ENCODE measurements around the gene S100A7. TPM values are rescaled to one million over a fixed set of nuclear protein-coding genes. Genes with fewer than 3 reads are reported as not detected.

S100A7 gene
- total RNA-seq, 2 donors from 2014 or later, result not detected

GRCh38 chr1:153475282-153475681, 14.8 kb upstream of the S100A7 start:
- Histone ChIP-seq H3K9me3 (ENCODE audit: control insufficient read depth, low read length) (peaks cover 27% of the 10 kb centered on the region), H3K27ac (ENCODE audit: low read depth, low read length) (no peak overlapping the region), H3K4me1 (ENCODE audit: control insufficient read depth, insufficient read depth, low read length) (no peaks in the 10 kb centered on the region), H3K36me3 (ENCODE audit: control insufficient read depth, insufficient read depth, low read length) (no peaks in the 10 kb centered on the region), H3K27me3 (ENCODE audit: control insufficient read depth, insufficient read depth, low read length, poor library complexity, severe bottlenecking) (peaks cover 8% of the 10 kb centered on the region), H3K4me3 (ENCODE audit: low read length) (no peak overlapping the region), H3K9ac (ENCODE audit: extremely low read depth, low read length, poor library complexity, severe bottlenecking) (no peak overlapping the region)
- 93% methylated on average over 2 of the region's 2 CpGs for WGBS, 2 experiments (ENCODE audit: insufficient coverage in 1 of 2, insufficient read length in 1 of 2)
- DNase-seq, result no peak
- TF ChIP-seq CTCF (conservative IDR thresholded peaks at IDR 0.05), result no peak
- Mint-ChIP-seq H3K36me3 (ENCODE audit: low read depth) (no peaks in the 10 kb centered on the region), H3K27me3 (ENCODE audit: insufficient read depth) (peaks cover 6% of the 10 kb centered on the region), H3K9me3 (peaks cover 45% of the 10 kb centered on the region), H3K4me1 (peaks cover 13% of the 10 kb centered on the region), H3K4me3 (no peak overlapping the region), H3K27ac (no peak overlapping the region)

- no peak overlapping the region for H3K4me3 Mint-ChIP-seq
- H3K9me3 ChIP-seq (ENCODE audit: control insufficient read depth, low read length), result peaks cover 27% of the 10 kb centered on the region
- no peaks in the 10 kb centered on the region for H3K36me3 Mint-ChIP-seq (ENCODE audit: low read depth)
- no peak overlapping the region for H3K27ac ChIP-seq (ENCODE audit: low read depth, low read length)
- no peak overlapping the region for H3K9ac ChIP-seq (ENCODE audit: extremely low read depth, low read length, poor library complexity, severe bottlenecking)
- no peaks in the 10 kb centered on the region for H3K4me1 ChIP-seq (ENCODE audit: control insufficient read depth, insufficient read depth, low read length)
- WGBS, 2 experiments (ENCODE audit: insufficient coverage in 1 of 2, insufficient read length in 1 of 2), result 80 to 87% methylated on average over 3 of the region's 3 CpGs
- H3K36me3 ChIP-seq (ENCODE audit: control insufficient read depth, insufficient read depth, low read length), result no peaks in the 10 kb centered on the region
- peaks cover 4% of the 10 kb centered on the region for H3K27me3 Mint-ChIP-seq (ENCODE audit: insufficient read depth)
- no peak for TF ChIP-seq CTCF (conservative IDR thresholded peaks at IDR 0.05)
- H3K27ac Mint-ChIP-seq, result no peak overlapping the region
- H3K27me3 ChIP-seq (ENCODE audit: control insufficient read depth, insufficient read depth, low read length, poor library complexity, severe bottlenecking), result no peaks in the 10 kb centered on the region
- peaks cover 13% of the 10 kb centered on the region for H3K4me1 Mint-ChIP-seq
- H3K9me3 Mint-ChIP-seq, result peaks cover 47% of the 10 kb centered on the region
- no peak for DNase-seq
- no peak overlapping the region for H3K4me3 ChIP-seq (ENCODE audit: low read length)
Observed at GRCh38 chr1:153474347-153474746, 13.9 kb upstream of the S100A7 start.

DNA sequence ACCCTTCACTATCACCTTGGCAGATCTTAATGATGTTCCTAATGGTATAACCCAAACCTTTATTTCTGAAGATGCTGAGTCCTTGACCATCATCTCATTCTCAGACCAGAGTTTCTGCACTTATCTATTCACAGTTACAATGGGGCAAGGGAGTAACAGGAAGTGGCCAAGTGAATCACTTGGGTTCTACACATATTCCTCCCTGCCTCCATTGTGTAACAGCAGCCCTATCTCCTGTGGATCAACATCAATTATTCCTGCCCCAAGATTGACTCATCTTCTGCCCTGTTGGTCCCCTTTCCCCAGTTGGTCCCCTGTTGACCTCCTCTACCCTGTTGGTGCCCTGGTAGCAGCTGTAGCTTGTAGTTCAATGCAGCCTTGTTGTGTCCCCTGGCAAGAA, 10.3 kb upstream of the S100A7 start:
- DNase-seq, result no peak
- Histone ChIP-seq H3K27me3 (ENCODE audit: control insufficient read depth, insufficient read depth, low read length, poor library complexity, severe bottlenecking) (peaks cover 7% of the 10 kb centered on the region), H3K9me3 (ENCODE audit: control insufficient read depth, low read length) (peaks cover 27% of the 10 kb centered on the region), H3K27ac (ENCODE audit: low read depth, low read length) (no peak overlapping the region), H3K9ac (ENCODE audit: extremely low read depth, low read length, poor library complexity, severe bottlenecking) (no peak overlapping the region), H3K36me3 (ENCODE audit: control insufficient read depth, insufficient read depth, low read length) (no peaks in the 10 kb centered on the region), H3K4me3 (ENCODE audit: low read length) (no peak overlapping the region), H3K4me1 (ENCODE audit: control insufficient read depth, insufficient read depth, low read length) (no peaks in the 10 kb centered on the region)
- Mint-ChIP-seq H3K4me3 (no peak overlapping the region), H3K9me3 (peaks cover 52% of the 10 kb centered on the region), H3K36me3 (ENCODE audit: low read depth) (no peaks in the 10 kb centered on the region), H3K27me3 (ENCODE audit: insufficient read depth) (peaks cover 13% of the 10 kb centered on the region), H3K27ac (no peak overlapping the region), H3K4me1 (no peaks in the 10 kb centered on the region)
- no peak for TF ChIP-seq CTCF (conservative IDR thresholded peaks at IDR 0.05)
